ENCODE data around the gene ZNF669. TPM values are rescaled to one million over a fixed set of nuclear protein-coding genes. Genes with fewer than 3 reads are reported as not detected.
A peak's percentile ranks its signal among the peaks of the same experiment; 100 is the strongest.
"Not testable (repeated sequence)": the region's sequence is repeated elsewhere in the genome, so short reads cannot be mapped to it uniquely, and the experiment has no call there.

The ZNF669 gene
- 5.4 TPM for total RNA-seq

DNA sequence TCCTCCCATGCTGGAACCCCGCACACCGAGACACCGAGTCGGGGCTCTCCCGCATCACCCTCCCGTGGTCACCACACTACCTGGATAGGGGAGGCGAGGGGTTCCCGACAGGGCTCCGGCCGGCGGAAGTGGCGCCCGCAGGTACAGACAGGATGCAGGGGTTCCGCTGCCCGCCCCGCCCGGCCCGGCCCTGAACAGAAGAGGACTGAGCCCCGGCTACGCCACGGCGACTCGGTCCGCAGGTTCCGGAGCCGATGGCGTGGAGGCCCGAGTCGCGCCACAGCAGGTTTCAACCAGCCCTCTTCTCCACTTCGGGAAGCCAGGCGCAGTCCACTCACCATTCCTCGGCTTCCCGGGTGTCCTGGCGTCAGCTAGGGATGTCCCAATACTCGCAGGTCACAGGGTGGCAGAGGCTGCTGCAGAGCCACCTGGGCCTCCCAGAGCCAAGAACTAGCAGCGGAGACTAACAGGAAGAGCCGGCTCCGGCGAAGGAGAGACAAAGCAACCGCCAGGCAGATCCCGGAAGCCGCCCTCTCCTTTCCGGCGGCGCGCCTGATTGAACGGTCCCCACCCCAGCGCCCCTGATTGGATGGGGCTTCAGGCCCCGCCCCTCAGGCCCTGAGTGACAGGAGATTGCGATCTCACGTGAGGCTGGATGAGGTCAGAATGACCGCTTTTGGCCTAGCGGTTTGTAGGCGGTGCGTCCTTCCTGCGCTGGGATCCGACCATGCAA, at the start of gene ZNF669:
Gene ZNF669, minus strand, starts transcription at position 498 of the 733 bp plus-strand sequence. Its CDS starts 157 bp downstream, at position 341.
- peak; percentile 99 for DNase-seq

DNA sequence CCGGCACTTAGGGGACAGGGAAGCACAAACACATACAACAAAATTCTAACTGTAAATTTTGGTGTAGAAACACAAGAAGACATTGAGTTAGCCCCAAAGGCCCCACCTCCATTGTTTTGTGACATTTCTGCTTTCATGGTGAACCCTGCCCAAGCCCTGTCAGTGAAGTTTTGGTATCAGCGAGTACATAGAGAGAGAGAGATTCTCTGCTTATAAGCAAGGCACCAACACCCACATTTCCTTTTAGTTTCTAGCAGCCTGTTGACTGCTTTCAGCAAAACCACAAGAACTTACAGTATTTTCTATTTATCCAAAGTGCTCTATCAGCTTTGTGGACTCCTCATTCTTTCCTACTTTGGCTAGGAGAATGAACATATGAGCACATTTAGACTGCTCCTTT, 43.6 kb upstream of the ZNF669 start:
- no peak for DNase-seq

DNA sequence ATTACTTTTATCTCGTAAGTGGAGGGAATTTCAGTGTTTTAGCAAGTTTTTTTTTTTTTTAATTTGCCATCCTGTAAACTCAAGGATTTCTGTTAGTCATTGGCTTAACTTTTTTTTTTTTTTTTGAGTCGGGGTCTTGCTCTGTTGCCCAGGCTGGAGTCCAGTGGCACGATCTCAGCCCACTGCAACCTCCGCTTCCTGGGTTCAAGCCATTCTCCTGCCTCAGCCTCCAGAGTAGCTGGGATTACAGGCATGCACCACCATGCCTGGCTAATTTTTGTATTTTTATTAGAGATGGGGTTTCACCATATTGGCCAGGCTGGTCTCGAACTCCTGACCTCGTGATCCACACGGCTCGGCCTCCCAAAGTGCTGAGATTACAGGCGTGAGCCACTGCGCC, 43.0 kb upstream of the ZNF669 start:
- DNase-seq = not testable (repeated sequence)

DNA sequence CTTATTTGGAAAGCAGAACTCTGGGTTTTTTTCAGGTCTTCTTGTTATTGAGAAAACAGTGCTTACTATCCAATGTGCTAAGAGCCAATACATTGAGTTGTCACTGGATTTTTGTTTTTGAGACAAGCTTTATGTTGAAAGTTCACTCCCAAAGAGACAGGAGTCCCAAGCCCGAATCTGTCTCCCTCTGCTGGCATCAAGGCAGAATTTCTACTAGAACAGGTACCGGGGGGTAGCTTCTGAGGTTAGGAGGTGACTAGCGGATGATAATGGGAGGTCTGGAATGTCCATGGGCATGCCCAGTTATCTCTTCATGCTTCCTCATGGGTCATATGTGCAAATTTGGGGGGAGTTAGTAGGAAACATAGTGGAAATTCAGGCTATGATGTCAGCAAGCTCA, 42.5 kb upstream of the ZNF669 start:
- DNase-seq = no peak

DNA sequence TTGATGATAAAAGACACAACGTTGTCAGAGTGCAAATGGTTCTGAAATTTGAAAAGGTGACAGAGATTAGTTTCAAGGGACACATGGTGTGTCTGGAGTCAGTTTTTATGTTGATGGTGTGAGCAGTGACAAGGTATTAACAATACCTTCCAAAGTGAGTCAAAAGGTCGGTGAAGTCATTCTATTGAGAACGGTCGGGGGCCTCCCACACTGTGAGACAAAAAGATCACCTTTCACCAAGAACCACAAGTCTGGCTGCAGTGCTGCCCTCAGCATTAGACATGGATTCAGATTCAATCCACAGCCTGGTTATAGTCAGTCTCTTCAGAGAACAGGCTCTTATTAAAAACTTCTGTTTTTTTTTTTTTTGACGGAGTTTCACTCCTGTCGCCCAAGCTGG, 41.1 kb upstream of the ZNF669 start:
- no peak for DNase-seq

DNA sequence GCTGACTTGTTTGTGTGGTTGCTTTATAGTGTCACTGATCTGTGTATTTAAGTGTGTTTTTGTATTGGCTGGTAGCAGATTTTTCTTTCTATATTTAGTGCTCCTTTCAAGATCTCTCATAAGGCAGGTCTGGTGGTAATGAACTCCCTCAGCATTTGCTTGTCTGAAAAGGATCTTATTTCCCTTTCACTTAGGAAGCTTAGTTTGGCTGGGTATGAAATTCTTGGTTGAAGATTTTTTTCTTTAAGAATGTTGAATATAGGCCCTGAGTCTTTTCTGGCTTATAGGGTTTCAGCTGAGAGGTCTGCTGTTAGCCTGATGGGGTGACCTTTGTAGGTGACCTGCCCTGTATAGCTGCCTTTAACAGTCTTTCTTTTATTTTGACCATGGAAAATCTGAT, 35.4 kb upstream of the ZNF669 start:
- not testable (repeated sequence) for DNase-seq

- no peak for DNase-seq
These were observed 27.1 kb upstream of the ZNF669 start for GRCh38 chr1:247131236-247131635.

- peak; percentile 5 for DNase-seq
These were observed 23.5 kb upstream of the ZNF669 start for GRCh38 chr1:247127519-247128282.

DNA sequence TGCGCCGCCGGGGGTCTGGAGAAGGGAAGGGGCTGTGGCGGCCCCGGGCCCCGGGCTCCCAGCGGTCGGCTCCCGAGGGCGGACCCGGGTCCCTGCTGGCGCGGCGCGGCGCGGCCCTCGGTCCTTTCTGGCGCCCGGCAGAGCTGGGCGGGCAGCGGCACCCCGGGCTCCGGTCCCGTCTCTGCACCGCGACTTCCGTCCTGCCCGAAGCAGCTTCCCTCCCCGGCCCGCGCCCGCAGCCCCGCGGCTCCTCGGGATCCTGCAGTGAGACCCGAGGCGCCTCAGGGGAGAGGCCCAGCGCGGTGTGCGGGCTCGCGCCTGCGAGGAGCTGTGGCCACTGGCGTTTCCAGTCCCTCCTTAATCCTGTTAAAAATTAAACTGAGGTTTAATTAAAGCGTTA, 22.4 kb upstream of the ZNF669 start:
- not testable (repeated sequence) for DNase-seq

DNA sequence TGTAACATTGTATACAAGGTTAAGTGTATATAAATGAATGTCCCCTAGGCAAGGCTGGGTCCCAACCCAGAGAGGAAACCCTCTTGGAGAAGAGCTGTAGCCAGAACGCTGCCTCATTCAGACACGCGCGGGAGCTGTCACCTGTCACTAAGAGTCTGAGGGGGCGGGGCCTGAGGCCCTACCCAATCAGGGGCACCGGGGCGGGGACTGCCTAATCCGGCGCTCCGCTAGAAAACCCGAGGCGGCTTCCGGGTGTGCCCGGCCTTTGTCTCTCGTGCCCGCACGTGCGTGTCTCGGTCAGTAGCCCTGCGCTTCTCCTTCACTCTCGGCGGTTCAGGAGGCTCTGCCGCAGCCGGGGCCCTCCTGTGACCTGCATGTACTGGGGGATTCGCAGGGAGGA, 22.0 kb upstream of the ZNF669 start:
- DNase-seq = not testable (repeated sequence)

DNA sequence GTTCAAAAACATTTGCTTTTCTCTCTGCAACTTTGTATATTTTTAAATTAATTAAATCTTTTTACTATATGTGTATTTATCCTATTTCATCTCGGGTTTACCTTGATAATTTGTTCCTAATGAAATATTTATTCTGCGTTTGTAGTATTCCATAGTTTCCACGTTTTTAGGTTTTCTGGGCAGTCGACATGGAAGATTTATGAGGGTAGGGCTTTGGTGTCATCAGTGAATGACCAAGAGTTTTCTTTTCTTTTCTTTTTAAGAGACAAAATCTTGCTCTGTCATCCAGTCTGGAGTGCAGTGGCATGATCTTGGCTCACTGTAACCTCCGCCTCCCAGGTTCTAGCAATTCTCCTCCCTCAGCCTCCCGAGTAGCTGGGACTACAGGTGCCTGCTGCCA, 17.2 kb upstream of the ZNF669 start:
- DNase-seq = no peak

- not testable (repeated sequence) for DNase-seq
These were observed 16.2 kb upstream of the ZNF669 start for GRCh38 chr1:247120408-247120668.

GRCh38 chr1:247119600-247120407, 15.6 kb upstream of the ZNF669 start:
- no peak for DNase-seq

DNA sequence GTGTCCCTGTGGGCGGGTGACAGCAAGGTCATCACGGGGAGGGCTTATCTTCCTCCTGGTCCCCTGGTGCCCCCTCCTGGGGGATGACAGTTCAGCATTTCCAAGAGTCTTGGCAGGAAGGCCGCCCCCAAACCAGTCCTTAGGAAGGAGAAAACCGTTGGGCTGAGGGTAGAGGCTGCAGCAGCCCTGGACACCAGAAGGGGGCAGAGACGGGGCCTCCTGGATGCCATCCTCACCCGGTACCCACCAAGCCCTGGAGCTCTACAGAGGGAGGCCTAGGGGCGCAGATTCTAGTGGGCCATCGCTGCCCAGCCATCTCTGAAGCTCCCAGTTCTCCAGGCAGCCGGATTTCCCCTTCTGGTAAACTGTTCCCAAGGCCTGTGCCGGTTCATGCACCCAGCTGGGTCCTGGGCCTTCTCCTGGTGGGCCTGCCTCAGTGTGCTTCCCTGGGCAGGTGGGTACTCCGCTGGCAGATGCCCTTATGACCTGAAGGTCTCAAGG, 14.8 kb upstream of the ZNF669 start:
- peak; percentile 7 for DNase-seq

DNA sequence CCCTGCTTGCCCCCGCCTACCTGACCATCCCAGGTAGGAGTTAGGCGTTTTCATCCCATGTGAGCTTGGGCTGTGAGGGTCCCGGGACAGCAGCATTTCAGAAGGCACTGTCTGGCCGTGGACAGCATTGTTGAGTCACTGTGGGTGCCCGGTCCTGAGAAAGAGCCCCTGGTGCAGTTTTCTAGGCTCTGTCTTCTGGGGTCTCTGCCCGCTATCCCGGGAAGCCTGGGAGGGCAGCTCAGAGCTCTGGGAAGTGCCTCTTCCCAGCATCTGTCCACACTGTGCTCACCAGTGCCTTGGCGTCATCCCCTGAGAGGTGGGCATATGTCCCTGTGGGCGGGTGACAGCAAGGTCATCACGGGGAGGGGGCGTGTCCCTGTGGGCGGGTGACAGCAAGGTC, 11.4 kb upstream of the ZNF669 start:
- no peak for DNase-seq

- no peak for DNase-seq
These were observed 11.0 kb upstream of the ZNF669 start for GRCh38 chr1:247115141-247115510.

- DNase-seq = no peak
These were observed 10.4 kb upstream of the ZNF669 start for GRCh38 chr1:247114351-247115140.

DNA sequence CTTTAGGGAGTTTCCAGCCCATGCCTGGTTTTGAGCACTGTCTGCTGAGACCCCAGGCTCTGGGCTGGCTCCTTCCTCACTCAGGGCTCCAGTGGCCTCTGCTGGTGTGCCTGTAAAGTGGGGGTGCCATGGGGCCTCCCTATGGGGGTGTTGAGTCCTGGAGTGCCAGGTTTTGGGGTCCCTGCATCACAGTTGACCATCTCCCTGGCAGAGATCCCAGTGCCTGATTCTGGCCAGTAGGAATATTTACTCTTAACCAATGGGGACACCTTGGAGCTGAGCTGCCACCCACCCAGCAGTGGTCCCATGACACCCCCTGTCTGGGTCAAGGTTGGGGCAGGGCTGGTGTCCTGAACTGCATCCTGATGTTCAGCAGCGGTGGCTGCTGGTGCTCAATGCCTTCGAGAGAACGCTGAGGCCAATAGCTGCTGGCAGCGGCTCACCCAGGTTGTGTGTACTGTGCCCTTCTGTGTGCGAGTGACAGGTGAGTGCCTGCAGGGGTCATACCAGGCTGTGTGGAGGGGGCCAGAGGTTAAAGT, 9.6 kb upstream of the ZNF669 start:
- no peak for DNase-seq

DNA sequence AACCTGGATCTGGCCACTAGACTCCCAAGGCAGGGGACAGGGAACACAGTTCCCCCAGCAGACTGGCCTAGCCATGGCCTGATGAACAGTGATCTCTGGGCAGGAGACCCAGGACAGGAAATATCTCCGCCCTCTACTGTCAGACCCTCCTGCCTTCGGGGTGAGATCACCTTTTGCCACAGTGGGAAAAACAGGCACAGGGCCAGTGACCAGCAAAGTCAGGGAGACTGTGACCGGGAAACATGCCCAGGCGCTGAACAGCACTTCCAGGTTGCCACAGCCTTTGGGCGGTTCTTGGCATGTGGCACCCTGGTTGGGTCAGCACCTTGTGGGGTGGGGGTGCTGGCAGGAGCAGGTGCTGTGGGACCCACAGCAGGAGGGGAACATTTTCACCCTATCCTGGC, 8.9 kb upstream of the ZNF669 start:
- DNase-seq = no peak

DNA sequence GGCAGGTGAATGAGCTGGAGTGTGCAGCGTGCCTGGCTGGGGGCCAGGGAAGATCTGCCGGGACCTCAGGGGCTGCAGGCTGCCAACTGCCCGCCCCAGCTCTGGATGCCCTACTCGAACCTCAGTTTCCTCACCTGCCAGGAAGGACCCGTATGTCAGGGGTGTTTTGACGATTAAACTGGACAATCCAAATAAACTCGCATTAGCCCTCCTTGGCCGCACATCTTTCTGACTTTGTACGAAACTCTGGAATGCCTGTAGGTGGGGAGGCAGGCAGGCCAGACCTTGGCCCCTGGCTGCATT, 8.3 kb upstream of the ZNF669 start:
- DNase-seq = no peak

DNA sequence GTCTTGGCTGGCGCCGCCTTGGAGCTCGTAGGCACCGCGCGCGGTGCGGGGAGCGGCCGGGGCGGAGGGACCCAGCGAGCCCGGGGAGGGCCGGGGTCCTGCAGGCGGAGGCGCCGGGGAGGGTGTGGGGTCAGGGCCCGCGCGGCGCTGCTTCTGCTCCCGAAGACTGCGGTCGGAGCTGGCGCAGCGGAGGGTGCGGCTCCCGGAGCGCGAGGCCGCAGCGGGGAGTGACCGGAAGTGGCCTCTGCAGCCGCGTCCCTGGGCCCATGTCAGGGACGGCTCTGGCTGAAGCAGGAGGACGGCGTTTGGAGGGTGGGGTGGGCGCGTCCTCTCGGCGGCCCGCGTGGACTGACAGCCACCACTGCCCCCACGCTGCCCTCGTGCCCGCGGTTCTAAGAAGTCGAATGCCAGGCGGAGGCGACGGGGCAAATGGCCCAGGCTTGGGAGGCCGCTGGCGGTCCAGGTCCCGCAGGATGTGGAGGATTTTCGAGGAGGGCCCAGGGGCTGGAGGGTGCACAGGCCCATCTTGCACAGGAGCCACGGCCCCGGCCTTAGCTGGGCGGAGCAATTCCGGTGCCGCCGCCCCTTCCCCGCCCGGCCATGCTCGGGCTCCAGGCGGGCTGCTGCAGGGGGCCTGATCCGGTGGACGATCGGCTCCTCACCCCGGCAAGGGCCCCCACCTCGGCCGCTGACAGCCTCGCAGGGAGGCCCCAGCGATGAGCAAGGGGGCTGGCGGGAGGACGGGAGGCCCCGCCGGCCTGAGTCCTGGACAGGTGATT, 7.7 kb upstream of the ZNF669 start:
- DNase-seq = peak; percentile 69
